D341Med (cell line): ENCODE measurements around the gene OR13F1.
"Not testable (repeated sequence)": the region's sequence is repeated elsewhere in the genome, so short reads cannot be mapped to it uniquely, and the experiment has no call there.

Experiments used
- DNase-seq: peaks from one replicate; pipeline ENCODE4 v3.0.0; 2012; ENCODE audit warnings: low spot score

Gene OR13F1

GRCh38 chr9:104503963-104504362 lies at the start of gene OR13F1:
TSS of gene OR13F1 (plus strand) at chr9:104504263. CDS start at chr9:104504263, 0 bp downstream.
- DNase-seq = no peak

- DNase-seq = no peak
Measured at GRCh38 chr9:104456831-104457230, 47.2 kb upstream of the OR13F1 start.

- no peak for DNase-seq
Measured at GRCh38 chr9:104463864-104464263, 40.2 kb upstream of the OR13F1 start.

GRCh38 chr9:104468261-104468660 lies 35.8 kb upstream of the OR13F1 start:
- DNase-seq = no peak

- no peak for DNase-seq
Measured at GRCh38 chr9:104482921-104483570, 21.0 kb upstream of the OR13F1 start.

- DNase-seq = no peak
Measured at GRCh38 chr9:104485014-104485413, 19.0 kb upstream of the OR13F1 start.

- peak; percentile 36 for DNase-seq
Measured at GRCh38 chr9:104494808-104495207, 9.3 kb upstream of the OR13F1 start.

- DNase-seq = no peak
Measured at GRCh38 chr9:104503440-104503839, 623 bp upstream of the OR13F1 start.

- DNase-seq = no peak
Measured at GRCh38 chr9:104506565-104506964, 2.5 kb downstream of the OR13F1 start.

GRCh38 chr9:104514901-104515300 lies 10.8 kb downstream of the OR13F1 start:
- DNase-seq = no peak

GRCh38 chr9:104520241-104520640 lies 16.2 kb downstream of the OR13F1 start:
- DNase-seq = not testable (repeated sequence)

- no peak for DNase-seq
Measured at GRCh38 chr9:104527109-104527508, 23.0 kb downstream of the OR13F1 start, which contains the start of gene OR13C4. TSS of gene OR13C4 (minus strand) at chr9:104527209. CDS start at chr9:104527209, 0 bp downstream.

GRCh38 chr9:104536756-104537155 lies 32.7 kb downstream of the OR13F1 start, which contains the start of gene OR13C3:
TSS of gene OR13C3 (minus strand) at chr9:104536856. CDS start at chr9:104536723, 133 bp downstream.
- DNase-seq = no peak

GRCh38 chr9:104539275-104539674 lies 35.2 kb downstream of the OR13F1 start:
- no peak for DNase-seq

- no peak for DNase-seq
Measured at GRCh38 chr9:104544644-104545043, 40.6 kb downstream of the OR13F1 start.

GRCh38 chr9:104553261-104553660 lies 49.2 kb downstream of the OR13F1 start:
- DNase-seq = no peak
